ENCODE data around the gene PCDHGB6.
"Not testable (repeated sequence)": the region's sequence is repeated elsewhere in the genome, so short reads cannot be mapped to it uniquely, and the experiment has no call there.

Gene PCDHGB6

DNA sequence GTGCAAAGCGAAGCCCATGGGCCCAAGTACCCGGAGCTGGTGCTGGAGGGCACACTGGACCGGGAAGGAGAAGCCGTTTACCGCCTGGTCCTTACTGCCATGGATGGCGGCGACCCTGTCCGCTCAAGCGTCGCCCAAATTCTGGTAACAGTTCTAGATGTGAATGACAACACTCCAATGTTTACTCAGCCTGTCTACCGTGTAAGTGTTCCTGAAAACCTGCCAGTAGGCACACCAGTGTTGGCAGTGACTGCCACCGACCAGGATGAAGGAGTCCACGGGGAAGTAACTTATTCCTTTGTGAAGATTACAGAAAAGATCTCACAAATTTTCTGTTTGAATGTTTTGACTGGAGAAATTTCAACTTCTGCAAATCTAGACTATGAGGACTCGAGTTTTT lies 33.2 kb upstream of the PCDHGB6 start:
- H3K27ac ChIP-seq (ENCODE audit: low read depth, low read length) = no peak overlapping the region
- peaks cover 58% of the 10 kb centered on the region; the same call in 1 of the 2 replicates for H3K9me3 ChIP-seq (ENCODE audit: insufficient read depth, low read length)
- H3K27me3 ChIP-seq (ENCODE audit: low read length) = no peaks in the 10 kb centered on the region
- H3F3A ChIP-seq (ENCODE audit: insufficient read depth) = no peaks in the 10 kb centered on the region
- H4K20me1 ChIP-seq (ENCODE audit: low read depth, low read length) = no peaks in the 10 kb centered on the region
- peaks cover 7% of the 10 kb centered on the region; the same call in 1 of the 2 replicates for H3K79me2 ChIP-seq (ENCODE audit: insufficient read depth, low read length)
- no peak overlapping the region for H3K9ac ChIP-seq (ENCODE audit: low read length)
- no peaks in the 10 kb centered on the region for H3K9me2 ChIP-seq (replicated peaks; ENCODE audit: insufficient read depth, low read length)
- no peak overlapping the region for H3K4me2 ChIP-seq (ENCODE audit: low read depth, low read length, poor library complexity, severe bottlenecking)
- no peak overlapping the region for H3K4me3 ChIP-seq (ENCODE audit: insufficient read depth, low read length, poor library complexity, severe bottlenecking)
- TF ChIP-seq, protein P1, sequence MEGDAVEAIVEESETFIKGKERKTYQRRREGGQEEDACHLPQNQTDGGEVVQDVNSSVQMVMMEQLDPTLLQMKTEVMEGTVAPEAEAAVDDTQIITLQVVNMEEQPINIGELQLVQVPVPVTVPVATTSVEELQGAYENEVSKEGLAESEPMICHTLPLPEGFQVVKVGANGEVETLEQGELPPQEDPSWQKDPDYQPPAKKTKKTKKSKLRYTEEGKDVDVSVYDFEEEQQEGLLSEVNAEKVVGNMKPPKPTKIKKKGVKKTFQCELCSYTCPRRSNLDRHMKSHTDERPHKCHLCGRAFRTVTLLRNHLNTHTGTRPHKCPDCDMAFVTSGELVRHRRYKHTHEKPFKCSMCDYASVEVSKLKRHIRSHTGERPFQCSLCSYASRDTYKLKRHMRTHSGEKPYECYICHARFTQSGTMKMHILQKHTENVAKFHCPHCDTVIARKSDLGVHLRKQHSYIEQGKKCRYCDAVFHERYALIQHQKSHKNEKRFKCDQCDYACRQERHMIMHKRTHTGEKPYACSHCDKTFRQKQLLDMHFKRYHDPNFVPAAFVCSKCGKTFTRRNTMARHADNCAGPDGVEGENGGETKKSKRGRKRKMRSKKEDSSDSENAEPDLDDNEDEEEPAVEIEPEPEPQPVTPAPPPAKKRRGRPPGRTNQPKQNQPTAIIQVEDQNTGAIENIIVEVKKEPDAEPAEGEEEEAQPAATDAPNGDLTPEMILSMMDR (IDR thresholded peaks at IDR 0.05; ENCODE audit: insufficient read depth, low read length, poor library complexity, severe bottlenecking) = no peak
- no peak for TF ChIP-seq EZH2phosphoT487 (conservative IDR thresholded peaks at IDR 0.05; ENCODE audit: low read length)
- H3K36me3 ChIP-seq (ENCODE audit: low read length) = peaks cover 23% of the 10 kb centered on the region
- no peak overlapping the region for H2AFZ ChIP-seq (ENCODE audit: low read depth, low read length, severe bottlenecking)

DNA sequence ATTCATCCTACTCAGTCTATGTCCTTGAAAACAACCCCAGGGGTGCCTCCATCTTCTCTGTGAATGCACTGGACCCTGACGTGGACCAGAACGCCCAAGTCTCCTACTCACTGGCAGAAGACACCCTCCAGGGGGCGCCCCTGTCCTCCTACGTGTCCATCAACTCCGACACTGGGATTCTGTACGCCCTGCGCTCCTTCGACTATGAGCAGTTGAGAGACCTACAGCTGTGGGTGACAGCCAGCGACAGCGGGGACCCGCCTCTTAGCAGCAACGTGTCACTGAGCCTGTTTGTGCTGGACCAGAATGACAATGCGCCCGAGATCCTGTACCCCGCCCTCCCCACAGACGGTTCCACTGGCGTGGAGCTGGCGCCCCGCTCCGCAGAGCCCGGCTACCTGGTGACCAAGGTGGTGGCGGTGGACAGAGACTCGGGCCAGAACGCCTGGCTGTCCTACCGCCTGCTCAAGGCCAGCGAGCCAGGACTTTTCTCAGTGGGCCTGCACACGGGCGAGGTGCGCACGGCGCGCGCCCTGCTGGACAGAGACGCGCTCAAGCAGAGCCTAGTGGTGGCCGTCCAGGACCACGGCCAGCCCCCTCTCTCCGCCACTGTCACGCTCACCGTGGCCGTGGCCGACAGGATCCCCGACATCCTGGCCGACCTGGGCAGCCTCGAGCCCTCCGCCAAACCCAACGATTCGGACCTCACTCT lies 32.2 kb upstream of the PCDHGB6 start:
- Histone ChIP-seq H3K36me3 (ENCODE audit: low read length) (peaks cover 19% of the 10 kb centered on the region), H3K9me3 (ENCODE audit: insufficient read depth, low read length) (peaks cover 53% of the 10 kb centered on the region; the same call in 1 of the 2 replicates)
- not testable (repeated sequence) for H2AFZ ChIP-seq (ENCODE audit: low read depth, low read length, severe bottlenecking); H3K27ac ChIP-seq (ENCODE audit: low read depth, low read length); H3K79me2 ChIP-seq (ENCODE audit: insufficient read depth, low read length); H3F3A ChIP-seq (ENCODE audit: insufficient read depth); H4K20me1 ChIP-seq (ENCODE audit: low read depth, low read length); H3K4me2 ChIP-seq (ENCODE audit: low read depth, low read length, poor library complexity, severe bottlenecking); H3K9me2 ChIP-seq (replicated peaks; ENCODE audit: insufficient read depth, low read length); H3K27me3 ChIP-seq (ENCODE audit: low read length); H3K4me3 ChIP-seq (ENCODE audit: insufficient read depth, low read length, poor library complexity, severe bottlenecking); H3K9ac ChIP-seq (ENCODE audit: low read length)

DNA sequence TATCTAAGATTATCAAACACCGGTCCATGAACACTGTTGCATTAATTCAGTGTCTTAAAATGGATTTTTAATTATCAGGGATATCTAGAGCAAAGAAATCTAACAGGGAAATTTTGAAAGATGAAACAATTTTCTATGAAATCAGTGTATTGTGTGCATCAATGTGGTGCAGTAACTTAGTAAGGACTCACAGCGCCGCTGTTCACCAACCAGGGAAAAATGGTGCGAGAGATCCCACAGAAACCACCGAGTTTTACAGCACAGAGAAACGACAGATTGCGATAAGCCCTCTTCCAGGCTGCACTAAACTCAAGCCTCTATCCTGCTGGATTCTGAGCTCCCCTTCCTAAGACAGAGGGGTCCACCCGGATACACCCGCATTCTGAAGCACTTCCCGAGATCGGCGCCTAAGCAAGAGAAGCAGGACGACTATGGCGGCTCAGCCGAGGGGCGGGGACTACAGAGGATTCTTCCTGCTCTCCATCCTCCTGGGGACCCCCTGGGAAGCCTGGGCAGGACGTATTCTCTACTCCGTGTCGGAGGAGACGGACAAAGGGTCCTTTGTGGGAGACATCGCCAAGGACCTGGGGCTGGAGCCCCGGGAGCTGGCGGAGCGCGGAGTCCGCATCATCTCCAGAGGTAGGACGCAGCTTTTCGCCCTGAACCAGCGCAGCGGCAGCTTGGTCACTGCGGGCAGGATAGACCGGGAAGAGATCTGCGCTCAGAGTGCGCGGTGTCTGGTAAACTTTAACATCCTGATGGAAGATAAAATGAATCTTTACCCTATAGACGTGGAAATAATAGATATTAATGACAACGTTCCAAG lies 25.1 kb upstream of the PCDHGB6 start, which contains the start of gene PCDHGA7:
TSS of gene PCDHGA7 (plus strand) at position 274 of the 826 bp plus-strand sequence. CDS start at position 432, 158 bp downstream.
- H3F3A ChIP-seq (ENCODE audit: insufficient read depth) = no peaks in the 10 kb centered on the region
- no peaks in the 10 kb centered on the region for H3K9me2 ChIP-seq (replicated peaks; ENCODE audit: insufficient read depth, low read length)
- H3K9me3 ChIP-seq (ENCODE audit: insufficient read depth, low read length) = peaks cover 18% of the 10 kb centered on the region; the same call in 1 of the 2 replicates
- no peaks in the 10 kb centered on the region for H3K79me2 ChIP-seq (ENCODE audit: insufficient read depth, low read length)
- H3K9ac ChIP-seq (ENCODE audit: low read length) = peak within 1 kb of the TSS; percentile 59
- peak within 1 kb of the TSS; percentile 55 for H2AFZ ChIP-seq (ENCODE audit: low read depth, low read length, severe bottlenecking)
- peak within 1 kb of the TSS; percentile 55 for H3K4me3 ChIP-seq (ENCODE audit: insufficient read depth, low read length, poor library complexity, severe bottlenecking)
- H4K20me1 ChIP-seq (ENCODE audit: low read depth, low read length) = no peaks in the 10 kb centered on the region
- TF ChIP-seq, protein P1 (IDR thresholded peaks at IDR 0.05; ENCODE audit: insufficient read depth, low read length, poor library complexity, severe bottlenecking) = peak; percentile 40
- TF ChIP-seq EZH2phosphoT487 (conservative IDR thresholded peaks at IDR 0.05; ENCODE audit: low read length) = no peak
- H3K4me2 ChIP-seq (ENCODE audit: low read depth, low read length, poor library complexity, severe bottlenecking) = peak within 1 kb of the TSS; percentile 54
- H3K27me3 ChIP-seq (ENCODE audit: low read length) = no peaks in the 10 kb centered on the region
- peak within 1 kb of the TSS; percentile 35 for H3K27ac ChIP-seq (ENCODE audit: low read depth, low read length)
- H3K36me3 ChIP-seq (ENCODE audit: low read length) = peaks cover 5% of the 10 kb centered on the region; the same call in 1 of the 2 replicates

Data from SU-DHL-6 (cell line).